Measurements from ENCODE around the gene SLC12A7. TPM values are rescaled to one million over a fixed set of nuclear protein-coding genes. Genes with fewer than 3 reads are reported as not detected.
"Not testable (repeated sequence)": the region's sequence is repeated elsewhere in the genome, so short reads cannot be mapped to it uniquely, and the experiment has no call there.

The SLC12A7 gene
- total RNA-seq, 4 donors from 2014 or later, result 4.6 to 49.8 (median 15.8) TPM

DNA sequence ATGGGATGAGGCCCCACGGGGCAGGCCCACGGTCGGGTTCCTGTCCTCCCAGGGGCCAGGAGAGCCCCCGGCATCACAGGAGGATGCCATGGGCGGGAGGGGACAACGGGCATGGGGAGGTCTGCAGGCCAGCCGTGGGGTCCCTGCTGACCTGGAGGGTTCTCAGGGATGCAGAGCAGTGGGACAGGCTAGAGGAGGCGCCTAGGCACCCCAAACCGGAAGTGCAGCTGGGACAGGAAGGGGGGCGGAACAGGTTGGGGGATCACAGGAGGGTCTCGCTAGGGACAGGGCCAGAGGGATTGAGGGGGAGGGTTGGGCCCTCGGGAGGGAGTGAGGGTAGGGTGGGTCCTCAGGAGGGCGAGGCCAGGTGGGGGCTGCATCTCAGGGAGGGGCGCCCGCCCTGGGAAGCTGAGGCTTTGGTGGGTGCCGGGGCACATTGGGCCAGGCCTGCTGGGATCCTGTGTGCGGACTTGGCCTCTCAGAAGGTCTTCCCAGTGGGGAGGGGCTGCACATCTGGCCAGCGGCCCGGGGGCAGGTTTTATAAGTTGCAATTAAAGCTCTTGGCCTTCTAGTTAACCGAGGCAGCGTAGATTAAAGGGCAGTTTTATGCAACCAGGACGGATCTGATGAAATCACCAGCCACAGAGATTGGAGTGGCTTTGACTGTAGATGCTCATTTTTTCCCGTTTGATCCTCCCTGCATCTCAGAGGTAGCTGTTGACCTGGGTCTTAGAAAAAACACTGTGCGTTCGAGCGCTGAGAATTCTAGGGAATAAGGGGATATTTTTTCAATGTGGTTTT is 83.2 kb downstream of the SLC12A7 start:
- DNase-seq, result no peak
- TF ChIP-seq, protein P1, sequence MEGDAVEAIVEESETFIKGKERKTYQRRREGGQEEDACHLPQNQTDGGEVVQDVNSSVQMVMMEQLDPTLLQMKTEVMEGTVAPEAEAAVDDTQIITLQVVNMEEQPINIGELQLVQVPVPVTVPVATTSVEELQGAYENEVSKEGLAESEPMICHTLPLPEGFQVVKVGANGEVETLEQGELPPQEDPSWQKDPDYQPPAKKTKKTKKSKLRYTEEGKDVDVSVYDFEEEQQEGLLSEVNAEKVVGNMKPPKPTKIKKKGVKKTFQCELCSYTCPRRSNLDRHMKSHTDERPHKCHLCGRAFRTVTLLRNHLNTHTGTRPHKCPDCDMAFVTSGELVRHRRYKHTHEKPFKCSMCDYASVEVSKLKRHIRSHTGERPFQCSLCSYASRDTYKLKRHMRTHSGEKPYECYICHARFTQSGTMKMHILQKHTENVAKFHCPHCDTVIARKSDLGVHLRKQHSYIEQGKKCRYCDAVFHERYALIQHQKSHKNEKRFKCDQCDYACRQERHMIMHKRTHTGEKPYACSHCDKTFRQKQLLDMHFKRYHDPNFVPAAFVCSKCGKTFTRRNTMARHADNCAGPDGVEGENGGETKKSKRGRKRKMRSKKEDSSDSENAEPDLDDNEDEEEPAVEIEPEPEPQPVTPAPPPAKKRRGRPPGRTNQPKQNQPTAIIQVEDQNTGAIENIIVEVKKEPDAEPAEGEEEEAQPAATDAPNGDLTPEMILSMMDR (IDR thresholded peaks at IDR 0.05), result no peak
- TF ChIP-seq POLR2A (IDR thresholded peaks at IDR 0.05), result no peak
- Histone ChIP-seq H3K36me3 (no peaks in the 10 kb centered on the region), H3K4me3 (no peak overlapping the region), H3K27me3 (no peaks in the 10 kb centered on the region), H3K9me3 (no peaks in the 10 kb centered on the region), H3K27ac (no peak overlapping the region), H3K4me1 (no peaks in the 10 kb centered on the region)
- intact Hi-C loops (cut with DNase I; ENCODE audit: low total_unique reads), result no loop called here

GRCh38 chr5:1027631-1028441 is 84.0 kb downstream of the SLC12A7 start:
- no peaks in the 10 kb centered on the region for H3K27me3 ChIP-seq
- H3K4me1 ChIP-seq, result no peaks in the 10 kb centered on the region
- no peak overlapping the region for H3K4me3 ChIP-seq
- H3K9me3 ChIP-seq, result no peaks in the 10 kb centered on the region
- TF ChIP-seq, protein P1 (IDR thresholded peaks at IDR 0.05), result no peak
- no peak for TF ChIP-seq POLR2A (IDR thresholded peaks at IDR 0.05)
- no peak overlapping the region for H3K27ac ChIP-seq
- intact Hi-C loops (cut with DNase I; ENCODE audit: low total_unique reads), result no loop called here
- H3K36me3 ChIP-seq, result no peaks in the 10 kb centered on the region
- DNase-seq, result no peak

DNA sequence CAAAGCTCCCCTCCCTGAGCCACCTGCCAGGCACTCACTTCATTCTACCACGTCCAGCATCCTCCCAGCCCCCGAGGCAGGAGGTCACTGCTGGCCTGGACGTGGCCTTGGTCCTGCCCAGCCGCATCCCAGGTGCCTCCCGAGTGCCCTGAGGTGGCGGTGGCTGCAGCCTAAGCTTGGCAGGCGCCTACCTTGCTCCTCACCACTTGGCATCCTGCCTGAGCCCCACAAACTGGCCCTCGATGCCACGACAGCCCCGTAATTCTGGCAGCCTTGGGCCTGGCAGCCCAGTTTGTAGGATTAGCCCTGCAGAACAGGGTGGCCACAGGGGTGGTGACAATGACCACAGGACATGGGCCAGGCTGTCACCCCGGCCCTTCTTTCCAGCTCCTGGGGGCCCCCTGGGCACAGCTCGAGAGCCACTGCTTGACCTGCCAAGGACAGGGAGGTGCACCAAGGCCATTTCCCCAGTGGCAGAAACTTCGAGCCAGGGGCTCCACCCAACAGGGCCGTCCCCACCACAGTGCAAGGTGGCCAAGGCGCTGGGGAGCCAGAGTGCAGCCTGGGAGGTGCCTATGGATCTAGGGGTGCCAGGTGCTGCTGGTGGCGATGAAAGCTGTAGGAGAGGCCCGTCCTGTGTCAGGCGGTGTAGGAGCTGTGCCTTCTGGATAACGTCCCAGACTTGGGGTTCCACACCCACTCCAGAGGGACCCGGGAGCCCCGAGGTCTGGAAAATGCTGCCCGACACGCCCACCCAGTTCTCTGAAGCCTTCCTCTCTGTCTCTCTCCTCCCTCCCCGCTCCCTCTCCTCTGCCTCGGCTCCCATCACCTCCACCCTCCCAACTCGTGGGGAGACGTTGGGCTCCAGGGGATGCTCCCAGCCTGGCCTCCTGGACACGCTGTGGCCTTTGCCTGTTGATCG is 84.9 kb downstream of the SLC12A7 start:
- Histone ChIP-seq H3K27me3 (no peaks in the 10 kb centered on the region), H3K4me1 (no peaks in the 10 kb centered on the region), H3K4me3 (no peak overlapping the region), H3K9me3 (no peaks in the 10 kb centered on the region), H3K27ac (no peak overlapping the region), H3K36me3 (no peaks in the 10 kb centered on the region)
- DNase-seq, result no peak
- no peak for TF ChIP-seq POLR2A (IDR thresholded peaks at IDR 0.05)
- TF ChIP-seq, protein P1 (IDR thresholded peaks at IDR 0.05), result no peak
- intact Hi-C loops (cut with DNase I; ENCODE audit: low total_unique reads), result no loop called here

DNA sequence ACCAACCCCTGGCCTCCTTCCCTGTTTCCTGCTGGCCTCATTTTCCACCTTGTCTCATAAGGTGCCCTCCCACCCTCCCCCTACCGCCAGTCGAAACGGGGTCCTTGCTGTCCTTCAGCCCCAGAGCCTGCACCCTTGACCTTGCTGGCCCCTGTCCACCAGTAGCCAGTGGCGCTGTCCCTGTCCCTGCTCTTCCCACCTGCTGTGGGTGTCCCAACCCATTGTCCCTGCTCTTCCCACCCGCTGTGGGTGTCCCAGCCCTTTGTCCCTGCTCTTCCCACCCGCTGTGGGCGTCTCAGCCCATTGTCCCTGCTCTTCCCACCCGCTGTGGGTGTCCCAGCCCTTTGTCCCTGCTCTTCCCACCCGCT is 89.9 kb downstream of the SLC12A7 start:
- H3K36me3 ChIP-seq; DNase-seq; intact Hi-C loops (cut with DNase I; ENCODE audit: low total_unique reads): not testable (repeated sequence)

DNA sequence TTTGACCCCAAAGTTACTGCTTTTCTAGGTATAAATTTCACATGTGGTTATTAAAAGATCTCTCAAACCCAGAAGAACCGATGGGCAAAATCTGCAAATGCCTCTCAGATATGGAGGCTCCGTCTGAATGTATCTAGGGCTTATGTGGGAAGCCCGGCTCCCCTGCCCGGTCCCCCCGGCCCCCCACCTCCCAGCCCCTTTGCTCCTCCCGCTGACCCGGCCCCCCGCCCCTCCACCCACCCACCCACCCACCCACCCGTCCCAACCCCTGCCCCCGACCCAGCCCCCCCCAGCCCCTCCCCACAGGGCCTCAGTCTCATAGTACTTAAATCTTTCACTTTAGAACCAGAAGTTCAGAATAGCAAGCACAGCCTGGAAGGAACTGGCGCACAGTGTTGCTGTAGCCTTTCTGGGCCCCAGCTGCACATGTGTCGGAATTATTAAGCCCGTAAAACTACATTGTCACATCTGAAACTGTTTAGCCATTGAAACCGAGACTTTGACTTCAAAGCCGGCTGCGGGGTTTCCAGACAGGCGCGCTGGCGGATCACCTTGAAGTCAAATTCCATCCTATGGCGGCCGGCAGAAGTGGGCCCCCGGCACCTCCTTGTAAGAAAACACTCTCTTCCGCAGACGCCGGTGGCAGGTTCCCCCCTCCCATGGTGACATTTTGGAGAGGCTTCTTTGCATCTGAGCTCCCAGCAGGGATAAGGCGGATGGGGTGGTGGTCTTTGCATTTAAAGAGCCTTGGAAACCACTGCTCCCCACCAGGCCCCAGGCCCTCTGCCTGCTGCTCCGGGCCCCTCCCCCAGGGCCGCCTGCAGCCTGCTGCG is 90.5 kb downstream of the SLC12A7 start:
- DNase-seq, result no peak
- Histone ChIP-seq H3K27me3 (no peaks in the 10 kb centered on the region), H3K36me3 (no peaks in the 10 kb centered on the region), H3K4me3 (no peak overlapping the region), H3K9me3 (no peaks in the 10 kb centered on the region), H3K27ac (no peak overlapping the region), H3K4me1 (no peaks in the 10 kb centered on the region)
- intact Hi-C loops (cut with DNase I; ENCODE audit: low total_unique reads), result no loop called here
- no peak for TF ChIP-seq POLR2A (IDR thresholded peaks at IDR 0.05)
- TF ChIP-seq, protein P1 (IDR thresholded peaks at IDR 0.05), result no peak

More for the DNA sequence above, 89.9 kb downstream of the SLC12A7 start:
- not testable (repeated sequence) for H3K9me3 ChIP-seq, H3K4me3 ChIP-seq, H3K27ac ChIP-seq, H3K4me1 ChIP-seq, H3K27me3 ChIP-seq
